CD4-positive, CD25-positive, alpha-beta regulatory T cell (primary cell): ENCODE results near the gene WDR47. TPM values are rescaled to one million over a fixed set of nuclear protein-coding genes. Genes with fewer than 3 reads are reported as not detected.

Experiments used
- ATAC-seq, 2 donors: fragments of 150-1000 bp; cut with Tn5 transposase; one replicate each; pipeline ENCODE4 v1.10.0; 2021; ENCODE audit warnings: low read depth in 2 of 2, moderate number of reproducible peaks in 2 of 2, moderate library complexity in 1 of 2
- DNase-seq, 3 donors: peaks; one replicate each; pipeline versions ENCODE4 v3.0.0 to v3.0.0-alpha.2; 2012 to 2022; ENCODE audit warnings: mixed read lengths in 1 of 3
- H3K27ac ChIP-seq: one replicate; pipeline ENCODE4 v1.7.0; 2013; ENCODE audit warnings: mild to moderate bottlenecking, low read length; ENCODE audit not compliant: insufficient read depth, poor library complexity, severe bottlenecking
- H3K27me3 ChIP-seq: one replicate; pipeline ENCODE4 v1.7.0; 2013; ENCODE audit warnings: low read length; ENCODE audit not compliant: control insufficient read depth, insufficient read depth
- H3K36me3 ChIP-seq: one replicate; pipeline ENCODE4 v1.7.0; 2013; ENCODE audit warnings: mild to moderate bottlenecking, low read length, moderate library complexity; ENCODE audit not compliant: control insufficient read depth, insufficient read depth
- H3K4me1 ChIP-seq: 2 replicates; pipeline ENCODE4 v1.7.0; 2013; ENCODE audit warnings: mild to moderate bottlenecking, low read length; ENCODE audit not compliant: insufficient read depth, control insufficient read depth, poor library complexity, severe bottlenecking
- H3K4me3 ChIP-seq: one replicate; pipeline ENCODE4 v1.7.0; 2013; ENCODE audit warnings: low read depth, mild to moderate bottlenecking, low read length, moderate library complexity
- H3K9me3 ChIP-seq, 2 experiments: 1 replicate in 1 of 2; 2 replicates in 1 of 2; pipeline ENCODE4 v1.7.0; 2013; ENCODE audit warnings: low read length in 2 of 2, mild to moderate bottlenecking in 1 of 2, moderate library complexity in 1 of 2; ENCODE audit not compliant: control insufficient read depth in 2 of 2
- H3K27ac Mint-ChIP-seq, 3 donors: one replicate each; pipeline ENCODE4 v1.8.0; 2020 to 2022; ENCODE audit warnings: mild to moderate bottlenecking in 3 of 3, mixed read lengths in 3 of 3, moderate library complexity in 2 of 3
- H3K27me3 Mint-ChIP-seq: one replicate; pipeline ENCODE4 v1.8.0; 2022; ENCODE audit warnings: mild to moderate bottlenecking, mixed read lengths
- H3K36me3 Mint-ChIP-seq: one replicate; pipeline ENCODE4 v1.8.0; 2020; ENCODE audit warnings: mixed read lengths
- H3K4me1 Mint-ChIP-seq, 4 donors: one replicate each; pipeline ENCODE4 v1.8.0; 2020 to 2022; ENCODE audit warnings: mixed read lengths in 4 of 4, mild to moderate bottlenecking in 1 of 4
- H3K4me3 Mint-ChIP-seq, 4 donors: one replicate each; pipeline ENCODE4 v1.8.0; 2020 to 2022; ENCODE audit warnings: mild to moderate bottlenecking in 4 of 4, mixed read lengths in 4 of 4, moderate library complexity in 3 of 4
- H3K9me3 Mint-ChIP-seq, 7 donors: one replicate each; pipeline ENCODE4 v1.8.0; 2020 to 2022; ENCODE audit warnings: mixed read lengths in 7 of 7, mild to moderate bottlenecking in 3 of 7, moderate library complexity in 2 of 7
- polyA plus RNA-seq, 4 donors: library from polyadenylated mRNA; unstranded; fragments of 300-500 nt; fragmentation: Illumina TruSeq; gene quantifications; one replicate each; pipeline ENCODE4 v1.2.3, GENCODE V29; 2021
- total RNA-seq: library from RNA; stranded (reverse); gene quantifications from one replicate; pipeline ENCODE4 v1.2.3, GENCODE V29; 2022

The WDR47 gene
- total and polyA plus RNA-seq, 5 donors from 2014 or later: 5.3 to 15.6 (median 6.4) TPM

DNA sequence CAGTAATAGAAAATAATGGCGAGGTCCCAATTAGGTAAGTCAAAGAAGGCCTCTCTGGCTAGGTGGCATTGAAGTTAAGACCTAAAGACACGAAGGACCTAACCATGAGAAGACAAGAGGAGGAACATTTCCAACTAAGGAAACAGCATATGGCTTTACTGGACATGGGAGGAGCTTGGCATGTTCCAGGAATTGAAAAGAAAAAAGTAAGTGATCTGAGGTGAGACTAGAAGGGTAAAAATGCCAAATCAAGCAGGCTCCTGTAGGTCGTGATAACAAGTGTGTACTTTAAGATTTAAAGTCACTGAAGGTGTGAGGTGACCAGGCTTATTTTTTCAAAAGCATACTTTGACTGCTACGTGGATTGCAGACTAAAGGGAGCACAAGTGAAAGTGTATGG is 65.2 kb downstream of the WDR47 start:
- no peak overlapping the region for H3K4me3 ChIP-seq
- no peak for DNase-seq
- no peaks in the 10 kb centered on the region for H3K27me3 Mint-ChIP-seq
- H3K36me3 Mint-ChIP-seq: peaks cover 51% of the 10 kb centered on the region
- H3K9me3 ChIP-seq: no peaks in the 10 kb centered on the region
- H3K36me3 ChIP-seq: peaks cover 16% of the 10 kb centered on the region
- H3K27me3 ChIP-seq: no peaks in the 10 kb centered on the region
- no peaks in the 10 kb centered on the region for H3K4me1 ChIP-seq
- no peak overlapping the region for H3K4me3 Mint-ChIP-seq
- peaks cover 0 to 21% (median 0%) of the 10 kb centered on the region in 4 donors for H3K4me1 Mint-ChIP-seq
- H3K27ac Mint-ChIP-seq: no peak overlapping the region
- H3K27ac ChIP-seq: no peak overlapping the region
- ATAC-seq: no peak
- no peaks in the 10 kb centered on the region for H3K9me3 Mint-ChIP-seq

DNA sequence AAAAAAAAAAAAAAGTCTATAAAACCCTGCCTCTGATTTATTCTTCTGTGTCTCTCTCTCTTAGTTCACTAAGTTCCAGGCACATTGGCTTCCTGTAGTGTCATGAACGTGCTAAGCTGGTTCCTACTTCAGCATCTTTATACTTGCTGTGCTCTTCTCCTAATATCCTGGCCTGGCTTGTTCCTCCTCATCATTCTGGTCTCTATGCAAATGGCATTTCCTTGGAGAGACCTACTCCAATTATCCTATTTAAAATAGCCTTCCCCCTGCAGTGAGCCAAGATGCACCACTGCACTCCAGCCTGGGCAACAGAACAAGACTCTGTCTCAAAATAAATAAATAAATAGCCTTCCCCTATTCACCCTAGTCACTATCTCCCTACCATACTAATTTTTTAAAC is 69.0 kb downstream of the WDR47 start:
- H3K27me3 Mint-ChIP-seq: no peaks in the 10 kb centered on the region
- DNase-seq (no peak), ATAC-seq (no peak)
- Histone ChIP-seq H3K9me3 (no peaks in the 10 kb centered on the region), H3K36me3 (peaks cover 6% of the 10 kb centered on the region), H3K27ac (no peak overlapping the region), H3K4me3 (no peak overlapping the region), H3K27me3 (no peaks in the 10 kb centered on the region), H3K4me1 (no peaks in the 10 kb centered on the region)
- H3K9me3 Mint-ChIP-seq: no peaks in the 10 kb centered on the region
- H3K36me3 Mint-ChIP-seq: peaks cover 41% of the 10 kb centered on the region
- peaks cover 0 to 11% (median 0%) of the 10 kb centered on the region in 4 donors for H3K4me1 Mint-ChIP-seq
- no peak overlapping the region for H3K4me3 Mint-ChIP-seq
- H3K27ac Mint-ChIP-seq: no peak overlapping the region

DNA sequence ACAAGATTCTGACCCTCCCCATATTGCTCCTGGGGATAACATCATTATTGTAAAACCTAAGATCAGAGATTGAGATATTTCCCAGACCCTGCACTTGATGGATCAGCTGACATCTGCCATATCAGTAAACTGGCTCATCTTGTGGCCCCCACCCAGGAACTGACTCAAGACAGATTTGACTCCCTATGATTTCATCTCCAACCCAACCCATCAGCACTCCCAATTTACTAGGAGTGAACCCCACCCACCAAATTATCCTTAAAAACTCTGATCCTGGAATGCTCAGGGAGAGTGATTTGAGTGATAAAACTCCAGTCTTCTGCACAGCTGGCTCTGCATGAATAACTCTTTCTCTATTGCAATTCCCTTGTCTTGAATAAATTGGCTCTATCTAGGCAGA is 72.6 kb downstream of the WDR47 start:
- Histone ChIP-seq H3K27me3 (no peaks in the 10 kb centered on the region), H3K36me3 (peaks cover under 1% of the 10 kb centered on the region), H3K4me1 (no peaks in the 10 kb centered on the region), H3K27ac (no peak overlapping the region), H3K4me3 (no peak overlapping the region), H3K9me3 (no peaks in the 10 kb centered on the region)
- Mint-ChIP-seq H3K36me3 (peaks cover 28% of the 10 kb centered on the region), H3K9me3 (no peaks in the 10 kb centered on the region), H3K4me3 (no peak overlapping the region), H3K27ac (no peak overlapping the region), H3K27me3 (no peaks in the 10 kb centered on the region), H3K4me1 (peaks cover 0 to 2% (median under 1%) of the 10 kb centered on the region in 4 donors)
- no peak for ATAC-seq
- DNase-seq: no peak

DNA sequence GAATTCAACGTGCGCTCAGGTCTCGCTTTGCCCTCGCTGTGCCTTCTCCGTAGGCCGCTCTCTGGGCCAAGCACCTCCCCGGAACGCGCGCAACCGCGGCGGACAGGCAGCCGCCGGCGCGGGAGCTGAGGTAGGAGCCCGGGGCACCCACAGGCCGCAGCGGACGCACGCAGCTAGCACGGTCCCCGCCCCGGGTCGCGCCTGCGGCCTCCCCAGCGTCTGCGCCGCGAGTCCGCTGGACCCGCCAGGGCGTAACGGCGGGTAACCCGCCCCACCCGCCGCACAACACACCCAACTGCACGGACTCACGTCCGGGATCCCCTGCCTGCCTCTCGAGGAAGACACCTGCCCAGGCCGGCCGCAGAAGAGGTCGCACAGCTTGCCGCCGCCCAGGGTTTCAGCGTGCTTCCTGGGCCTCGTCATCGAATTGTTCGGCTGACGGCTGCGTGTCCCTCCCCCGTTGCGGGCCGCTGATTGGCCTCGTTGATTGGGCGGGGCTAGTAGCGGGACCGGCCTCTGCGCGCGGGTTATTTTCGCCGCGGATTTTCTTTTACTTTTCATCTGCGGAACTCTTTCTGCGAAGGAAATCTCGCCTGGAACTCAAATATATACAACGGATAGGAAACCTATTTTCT is 78.7 kb downstream of the WDR47 start, which contains the start of gene CLCC1:
Gene CLCC1, minus strand, starts transcription at position 433 of the 635 bp plus-strand sequence. CDS start 13,047 bp downstream, outside the sequence.
- Mint-ChIP-seq H3K4me3 (peak within 1 kb of the TSS; percentile 89 to 99 (median 92)), H3K4me1 (peaks cover 17 to 48% (median 31%) of the 10 kb centered on the region in 4 donors), H3K27me3 (no peaks in the 10 kb centered on the region), H3K27ac (peak within 1 kb of the TSS; percentile 94 to 97 (median 97)), H3K36me3 (peaks cover 16% of the 10 kb centered on the region), H3K9me3 (no peaks in the 10 kb centered on the region)
- Histone ChIP-seq H3K27ac (peak within 1 kb of the TSS; percentile 93), H3K36me3 (no peaks in the 10 kb centered on the region), H3K4me1 (peaks cover 22% of the 10 kb centered on the region), H3K9me3 (no peaks in the 10 kb centered on the region), H3K4me3 (peak within 1 kb of the TSS; percentile 92), H3K27me3 (no peaks in the 10 kb centered on the region)
- DNase-seq: peak; percentile 92 to 98 (median 94)
- ATAC-seq: peak; percentile 95 to 96

DNA sequence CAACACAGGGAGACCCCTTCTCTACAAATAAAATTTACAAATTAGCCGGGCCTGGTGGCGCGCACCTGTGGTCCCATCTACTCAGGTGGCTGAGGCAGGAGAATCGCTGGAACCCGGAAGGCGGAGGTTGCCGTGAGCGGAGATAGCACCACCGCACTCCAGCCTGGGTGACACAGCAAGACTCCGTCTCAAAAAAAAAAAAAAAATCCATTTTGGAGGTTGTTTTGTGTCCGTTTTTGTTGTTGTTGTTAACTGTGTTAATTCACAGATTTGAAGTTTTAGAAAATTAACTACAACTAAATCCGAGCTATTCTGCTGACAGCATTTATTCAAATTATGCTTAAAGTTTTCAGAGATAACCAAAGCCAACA is 79.2 kb downstream of the WDR47 start:
- Mint-ChIP-seq H3K4me1 (peaks cover 19 to 53% (median 35%) of the 10 kb centered on the region in 4 donors), H3K27ac (peak overlapping the region; percentile 79 to 94 (median 94)), H3K27me3 (no peaks in the 10 kb centered on the region), H3K36me3 (peaks cover 19% of the 10 kb centered on the region), H3K4me3 (peak overlapping the region; percentile 89 to 99 (median 92)), H3K9me3 (no peaks in the 10 kb centered on the region)
- Histone ChIP-seq H3K36me3 (no peaks in the 10 kb centered on the region), H3K9me3 (no peaks in the 10 kb centered on the region), H3K27ac (peak overlapping the region; percentile 93), H3K4me3 (peak overlapping the region; percentile 92), H3K27me3 (no peaks in the 10 kb centered on the region), H3K4me1 (peaks cover 23% of the 10 kb centered on the region)
- DNase-seq: peak in 2 of 3 donors; percentile 19 to 65
- no peak for ATAC-seq

DNA sequence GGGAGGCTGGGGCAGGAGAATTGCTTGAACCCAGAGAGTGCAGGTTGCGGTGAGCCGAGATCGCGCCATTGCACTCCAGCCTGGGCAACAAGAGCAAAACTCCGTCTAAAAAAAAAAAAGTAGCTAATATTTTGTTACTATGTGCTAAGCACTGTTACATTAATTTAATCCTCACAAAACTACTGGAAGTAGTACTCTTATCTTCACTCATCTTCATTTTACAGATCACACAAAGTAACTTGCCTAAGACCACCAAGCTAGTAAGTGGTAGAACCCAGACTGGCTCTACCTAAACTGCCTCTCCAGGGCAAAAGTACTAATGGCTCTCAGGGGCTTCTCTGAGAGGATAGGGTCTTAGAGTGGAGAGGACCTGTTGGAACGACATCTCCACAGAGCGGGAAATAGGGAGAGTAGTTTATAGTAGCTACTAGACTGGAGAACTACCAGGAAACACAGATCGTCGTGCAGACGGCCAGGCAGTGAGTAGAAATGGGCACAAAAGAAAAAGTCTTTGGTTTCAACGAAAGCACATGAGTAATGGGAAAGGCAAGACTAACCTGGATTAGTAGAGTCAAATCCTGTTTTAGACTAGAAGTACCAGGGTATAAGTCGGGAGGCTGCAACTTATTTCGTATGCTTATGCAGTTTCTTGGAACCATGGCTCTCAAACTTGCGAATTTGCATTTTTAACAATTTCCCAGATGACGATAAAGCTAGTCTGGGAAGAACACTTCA is 80.0 kb downstream of the WDR47 start:
- Histone ChIP-seq H3K4me1 (peaks cover 31% of the 10 kb centered on the region), H3K9me3 (no peaks in the 10 kb centered on the region), H3K27ac (peak overlapping the region; percentile 93), H3K4me3 (peak overlapping the region; percentile 92), H3K36me3 (no peaks in the 10 kb centered on the region), H3K27me3 (no peaks in the 10 kb centered on the region)
- Mint-ChIP-seq H3K27ac (peak overlapping the region; percentile 79 to 94 (median 94)), H3K27me3 (no peaks in the 10 kb centered on the region), H3K4me3 (peak overlapping the region; percentile 89 to 99 (median 92)), H3K36me3 (peaks cover 21% of the 10 kb centered on the region), H3K4me1 (peaks cover 27 to 61% (median 40%) of the 10 kb centered on the region in 4 donors), H3K9me3 (no peaks in the 10 kb centered on the region)
- DNase-seq: no peak
- no peak for ATAC-seq

DNA sequence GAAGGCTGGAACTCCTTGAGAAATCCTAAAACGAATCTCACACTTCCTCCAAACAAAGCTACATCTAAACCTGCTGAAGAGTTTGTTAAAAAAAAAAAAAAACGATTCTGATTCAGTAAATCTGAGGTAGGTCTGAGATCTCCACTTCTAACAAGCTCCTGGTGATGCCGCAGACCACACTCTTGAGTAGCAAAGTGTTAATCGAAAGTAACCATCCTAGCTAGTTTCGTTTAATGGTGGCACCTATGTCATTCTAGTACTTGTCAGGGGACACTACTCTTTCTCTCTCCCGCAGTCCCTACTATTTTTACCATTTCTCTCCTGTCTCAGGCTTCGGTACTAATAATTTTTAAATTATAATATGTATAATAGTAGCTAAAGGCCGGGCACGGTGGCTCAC is 80.7 kb downstream of the WDR47 start:
- no peaks in the 10 kb centered on the region for H3K36me3 ChIP-seq
- DNase-seq (peak in 2 of 3 donors; percentile 9 to 14), ATAC-seq (no peak)
- Mint-ChIP-seq H3K9me3 (peaks cover 0 to 2% (median 0%) of the 10 kb centered on the region in 7 donors), H3K27ac (no peak overlapping the region), H3K27me3 (no peaks in the 10 kb centered on the region), H3K36me3 (peaks cover 21% of the 10 kb centered on the region), H3K4me3 (peak overlapping the region in 3 of 4 donors; percentile 9 to 67 (median 43)), H3K4me1 (peaks cover 32 to 68% (median 47%) of the 10 kb centered on the region in 4 donors)
- no peak overlapping the region for H3K4me3 ChIP-seq
- H3K4me1 ChIP-seq: peaks cover 37% of the 10 kb centered on the region
- no peak overlapping the region for H3K27ac ChIP-seq
- no peaks in the 10 kb centered on the region for H3K27me3 ChIP-seq
- H3K9me3 ChIP-seq: no peaks in the 10 kb centered on the region
